Prostate gland (tissue), 2 donors: ENCODE data around the gene ARGLU1. TPM values are rescaled to one million over a fixed set of nuclear protein-coding genes. Genes with fewer than 3 reads are reported as not detected.

Experiments used
- DNase-seq: peaks from one replicate; pipeline ENCODE4 v3.0.0-alpha.2; 2019; ENCODE audit warnings: low spot score
- H3K27ac ChIP-seq, 2 donors: fragments of 200-600 bp; sonication (generic); 2 replicates each; pipeline ENCODE4 v1.5.1; 2017 to 2019
- H3K27me3 ChIP-seq: fragments of 200-600 bp; sonication (generic); replicated peaks from 2 replicates; pipeline ENCODE4 v1.5.1; 2019; ENCODE audit not compliant: insufficient read depth
- H3K36me3 ChIP-seq, 2 donors: fragments of 200-600 bp; sonication (generic); 1 replicate in 1 of 2; 2 replicates in 1 of 2; pipeline versions ENCODE4 v1.5.1 to v1.8.1; 2017 to 2019
- H3K4me1 ChIP-seq: fragments of 200-600 bp; sonication (generic); replicated peaks from 2 replicates; pipeline ENCODE4 v1.5.1; 2019
- H3K4me3 ChIP-seq, 2 donors: fragments of 200-600 bp; sonication (generic); 2 replicates each; pipeline ENCODE4 v1.5.1; 2017 to 2019
- H3K9me3 ChIP-seq: fragments of 200-600 bp; sonication (generic); 2 replicates; pipeline ENCODE4 v1.5.1; 2017
- CTCF ChIP-seq, 4 experiments: fragments of 200-600 bp in 2 of 4; fragments of 450-650 bp in 2 of 4; sonication (generic) in 2 of 4; IDR thresholded peaks; 1 replicate in 3 of 4; 2 replicates in 1 of 4; pipeline ENCODE4 v1.5.1; 2016 to 2019; ENCODE audit warnings: antibody characterized with exemption in 4 of 4, mild to moderate bottlenecking in 2 of 4, moderate library complexity in 2 of 4
- POLR2A ChIP-seq: fragments of 450-650 bp; IDR thresholded peaks from one replicate; pipeline ENCODE4 v1.6.1; 2016; ENCODE audit warnings: antibody characterized with exemption, mild to moderate bottlenecking
- POLR2AphosphoS5 ChIP-seq: sonication (generic); formaldehyde crosslinking; IDR thresholded peaks from one replicate; pipeline ENCODE4 v1.6.1; 2017; ENCODE audit warnings: antibody characterized with exemption
- WGBS: methylation state at CpG from one replicate; pipeline ENCODE4 v1.1.5; 2018; 5-methylcytosine and 5-hydroxymethylcytosine counted together
- intact Hi-C: fragments of 100-400 bp; cut with DNase I; formaldehyde crosslinking; loops from one replicate; pipeline ENCODE4 v1.14.2; 2022
- total RNA-seq, 2 donors: library from RNA; depleted of rRNA; stranded (reverse); fragments of >200 nt; gene quantifications; one replicate each; pipeline ENCODE4 v1.1.0, GENCODE V29; 2016

Gene ARGLU1
- total RNA-seq, 2 donors from 2014 or later, result 52.1 to 95.9 TPM

DNA sequence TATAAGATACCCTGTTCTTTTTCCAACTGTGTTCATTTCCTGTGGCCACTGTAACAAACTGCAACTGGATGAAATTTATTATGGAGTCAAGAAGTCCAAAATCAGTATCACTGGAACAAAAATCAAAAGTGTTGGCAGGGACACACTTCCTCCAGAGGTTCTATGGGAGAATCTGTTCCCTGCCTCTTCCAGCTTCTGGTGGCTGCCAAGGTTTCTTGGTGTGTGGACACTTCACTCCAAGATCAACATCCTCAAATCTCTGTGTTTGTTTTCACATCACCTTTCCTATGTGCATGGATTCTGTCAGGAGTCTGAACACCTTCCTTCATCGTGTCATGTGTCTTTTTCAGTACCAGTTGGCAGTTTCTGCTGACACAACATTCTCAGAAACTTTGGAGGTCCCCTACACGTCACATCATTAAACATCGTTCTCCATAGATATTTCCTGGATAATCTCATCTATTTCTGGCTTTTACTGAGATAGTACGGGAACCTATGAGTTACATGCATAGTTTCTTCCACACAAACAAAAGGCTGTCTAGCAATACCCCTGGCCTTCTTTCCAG is 17.3 kb downstream of the ARGLU1 start:
- Histone ChIP-seq H3K9me3 (no peaks in the 10 kb centered on the region), H3K27ac (peak overlapping the region in 1 of 2 donors; percentile 22), H3K36me3 (peaks cover 0 to 3% of the 10 kb centered on the region in 2 donors), H3K27me3 (no peaks in the 10 kb centered on the region), H3K4me1 (no peaks in the 10 kb centered on the region), H3K4me3 (no peak overlapping the region)
- 74% methylated on average over 4 of the region's 4 CpGs for WGBS
- DNase-seq, result no peak
- TF ChIP-seq CTCF (IDR thresholded peaks at IDR 0.05) (no peak), POLR2A (no peak), POLR2AphosphoS5 (peak; percentile 74)
- intact Hi-C loops, result no loop called here

DNA sequence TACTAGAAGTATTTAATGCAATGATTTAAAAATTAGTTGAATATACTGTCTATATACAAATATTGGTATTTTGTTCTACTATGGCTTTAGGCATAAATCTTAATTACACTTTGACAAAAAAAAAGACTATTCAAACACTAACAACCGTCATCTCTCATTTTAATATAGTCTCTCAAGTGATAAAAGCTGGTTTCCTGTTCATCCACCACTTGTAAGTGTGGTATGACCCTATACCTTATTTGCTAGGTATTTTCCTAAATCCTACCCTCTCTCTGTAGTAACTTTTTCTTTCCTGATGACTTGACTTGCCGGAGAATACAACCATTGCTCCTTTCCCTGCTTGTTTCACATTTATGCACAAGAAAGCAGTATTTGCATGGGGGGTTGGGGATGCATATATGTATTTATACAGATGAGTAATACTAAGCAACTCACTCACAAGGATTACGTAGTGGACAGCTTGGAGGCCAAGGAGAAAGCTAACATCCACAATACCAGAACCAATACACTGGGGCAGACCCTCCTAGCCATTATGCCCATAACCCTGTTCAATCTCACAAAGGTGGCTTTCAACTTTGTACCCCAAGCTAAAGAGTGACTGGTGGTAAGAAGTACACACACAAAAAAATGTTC is 19.8 kb downstream of the ARGLU1 start:
- Histone ChIP-seq H3K4me1 (no peaks in the 10 kb centered on the region), H3K36me3 (no peaks in the 10 kb centered on the region), H3K27me3 (no peaks in the 10 kb centered on the region), H3K27ac (no peak overlapping the region), H3K9me3 (no peaks in the 10 kb centered on the region), H3K4me3 (no peak overlapping the region)
- 89% methylated on average over 3 of the region's 3 CpGs for WGBS
- TF ChIP-seq POLR2A, result no peak
- TF ChIP-seq POLR2AphosphoS5, result no peak
- no peak for TF ChIP-seq CTCF (IDR thresholded peaks at IDR 0.05)
- intact Hi-C loops, result no loop called here
- DNase-seq, result no peak

GRCh38 chr13:106541826-106542225 is 26.1 kb downstream of the ARGLU1 start:
- intact Hi-C loops, result no loop called here
- Histone ChIP-seq H3K36me3 (no peaks in the 10 kb centered on the region), H3K27me3 (no peaks in the 10 kb centered on the region), H3K27ac (no peak overlapping the region), H3K9me3 (no peaks in the 10 kb centered on the region), H3K4me3 (no peak overlapping the region), H3K4me1 (no peaks in the 10 kb centered on the region)
- DNase-seq, result no peak
- TF ChIP-seq POLR2AphosphoS5 (no peak), POLR2A (no peak), CTCF (IDR thresholded peaks at IDR 0.05) (no peak)
- WGBS, result 92% methylated on average over 1 of the region's 1 CpG

- DNase-seq, result no peak
- no peaks in the 10 kb centered on the region for H3K36me3 ChIP-seq
- no peaks in the 10 kb centered on the region for H3K4me1 ChIP-seq
- intact Hi-C loops, result no loop called here
- no peak overlapping the region for H3K4me3 ChIP-seq
- 81% methylated on average over 4 of the region's 4 CpGs for WGBS
- H3K27ac ChIP-seq, result no peak overlapping the region
- no peak for TF ChIP-seq POLR2AphosphoS5
- no peak for TF ChIP-seq POLR2A
- no peak for TF ChIP-seq CTCF (IDR thresholded peaks at IDR 0.05)
- no peaks in the 10 kb centered on the region for H3K27me3 ChIP-seq
- no peaks in the 10 kb centered on the region for H3K9me3 ChIP-seq
These were observed 27.3 kb downstream of the ARGLU1 start for GRCh38 chr13:106540613-106541012.

DNA sequence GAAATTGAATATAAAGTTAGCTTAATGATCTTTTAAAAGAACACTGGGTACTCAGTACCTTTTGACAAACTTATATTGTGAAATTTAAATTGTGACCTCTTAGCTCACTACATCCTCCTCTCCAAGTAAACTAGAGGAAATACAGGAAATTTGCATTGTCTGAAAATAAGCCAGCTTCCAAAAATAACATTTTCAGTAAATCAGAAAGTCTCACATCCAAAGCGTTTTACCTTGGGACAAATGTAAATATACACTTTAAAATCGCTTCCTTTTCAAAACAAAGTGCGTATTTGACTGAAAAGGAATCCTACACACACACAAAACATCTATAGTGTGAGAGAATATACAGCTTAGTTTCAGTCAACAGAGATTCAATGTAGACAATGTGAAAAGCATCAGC is 30.4 kb downstream of the ARGLU1 start:
- Histone ChIP-seq H3K4me1 (no peaks in the 10 kb centered on the region), H3K27me3 (no peaks in the 10 kb centered on the region), H3K9me3 (no peaks in the 10 kb centered on the region), H3K27ac (no peak overlapping the region), H3K36me3 (no peaks in the 10 kb centered on the region), H3K4me3 (no peak overlapping the region)
- TF ChIP-seq POLR2AphosphoS5 (no peak), POLR2A (no peak), CTCF (IDR thresholded peaks at IDR 0.05) (no peak)
- 71% methylated on average over 3 of the region's 3 CpGs for WGBS
- DNase-seq, result no peak
- intact Hi-C loops, result loop anchor here (10.0 kb wide), 2 partner anchors 377 to 597 kb away; no protein-coding TSS in a partner anchor
